KG1 (cell line): ENCODE measurements around the gene NES.
"Not testable (repeated sequence)": the region's sequence is repeated elsewhere in the genome, so short reads cannot be mapped to it uniquely, and the experiment has no call there.

Experiments used
- DNase-seq: peaks from one replicate; lab custom pipeline; 2025; lab: John Stamatoyannopoulos, UW

NES gene

GRCh38 chr1:156644640-156645039 is 32.6 kb downstream of the NES start:
- no peak for DNase-seq

- DNase-seq = no peak
These were observed 33.1 kb downstream of the NES start for GRCh38 chr1:156644146-156644545.

GRCh38 chr1:156643778-156644092 is 33.5 kb downstream of the NES start:
- DNase-seq = peak; percentile 94

- no peak for DNase-seq
These were observed 34.0 kb downstream of the NES start for GRCh38 chr1:156643049-156643777.

GRCh38 chr1:156642265-156643048 is 34.8 kb downstream of the NES start:
- DNase-seq = no peak

GRCh38 chr1:156641761-156642264 is 35.4 kb downstream of the NES start, which contains the start of gene BCAN:
TSS of gene BCAN (plus strand) at chr1:156642117. CDS start at chr1:156646055, 3,938 bp downstream.
- DNase-seq = no peak

GRCh38 chr1:156640842-156641706 is 36.1 kb downstream of the NES start:
- DNase-seq = no peak

GRCh38 chr1:156639601-156640101 is 37.6 kb downstream of the NES start:
- DNase-seq = no peak

- no peak for DNase-seq
These were observed 38.8 kb downstream of the NES start for GRCh38 chr1:156638189-156638985.

GRCh38 chr1:156632355-156632754 is 44.9 kb downstream of the NES start:
- no peak for DNase-seq

- DNase-seq = not testable (repeated sequence)
These were observed 46.1 kb downstream of the NES start for GRCh38 chr1:156631152-156631551.

GRCh38 chr1:156629823-156630449 is 47.3 kb downstream of the NES start:
- no peak for DNase-seq

GRCh38 chr1:156627313-156627880 is 49.8 kb downstream of the NES start:
- no peak for DNase-seq

- no peak for DNase-seq
These were observed 51.1 kb downstream of the NES start for GRCh38 chr1:156626079-156626438.

- peak; percentile 32 for DNase-seq
These were observed 51.6 kb downstream of the NES start for GRCh38 chr1:156625436-156626078.

GRCh38 chr1:156624814-156625435 is 52.3 kb downstream of the NES start:
- DNase-seq = no peak

GRCh38 chr1:156623946-156624813 is 53.0 kb downstream of the NES start:
- DNase-seq = peak; percentile 32

GRCh38 chr1:156622581-156623297 is 54.5 kb downstream of the NES start:
- DNase-seq = no peak
